ENCODE results near the gene GUCA1A. TPM values are rescaled to one million over a fixed set of nuclear protein-coding genes. Genes with fewer than 3 reads are reported as not detected.

Gene GUCA1A
- total RNA-seq, 2 experiments from 2014 or later: not detected

GRCh38 chr6:42158011-42158410, 15.2 kb upstream of the GUCA1A start:
- TF ChIP-seq CTCF (IDR thresholded peaks at IDR 0.05): no peak
- Histone ChIP-seq H3K27me3 (ENCODE audit: control insufficient read depth in 1 of 2, insufficient read depth in 2 of 2, low read length in 2 of 2) (peaks cover 0 to 2% of the 10 kb centered on the region in 2 experiments), H3K4me3 (ENCODE audit: low read length) (no peak overlapping the region), H3K27ac (ENCODE audit: low read depth in 1 of 2, low read length in 2 of 2) (no peak overlapping the region), H3K4me1 (ENCODE audit: insufficient read depth, low read length) (no peaks in the 10 kb centered on the region), H3K9me3 (ENCODE audit: control insufficient read depth in 1 of 2, insufficient read depth in 1 of 2, low read length in 2 of 2) (no peaks in the 10 kb centered on the region), H3K36me3 (ENCODE audit: insufficient read depth, low read length) (no peaks in the 10 kb centered on the region)
- Mint-ChIP-seq H3K36me3 (ENCODE audit: low read depth) (no peaks in the 10 kb centered on the region), H3K4me1 (ENCODE audit: low read depth) (no peaks in the 10 kb centered on the region), H3K9me3 (no peaks in the 10 kb centered on the region), H3K4me3 (no peak overlapping the region), H3K27me3 (no peaks in the 10 kb centered on the region), H3K27ac (no peak overlapping the region)
- DNase-seq: no peak
- POLR2A ChIA-PET: no interaction called here
- intact Hi-C loops (cut with DNase I, micrococcal nuclease): no loop called here
- CTCF ChIA-PET: no interaction called here
- no peak for ATAC-seq (ENCODE audit: poor library complexity)

GRCh38 chr6:42158631-42159030, 14.5 kb upstream of the GUCA1A start:
- H3K27me3 Mint-ChIP-seq: no peaks in the 10 kb centered on the region
- H3K36me3 Mint-ChIP-seq (ENCODE audit: low read depth): no peaks in the 10 kb centered on the region
- intact Hi-C loops (cut with DNase I, micrococcal nuclease): no loop called here
- no peak overlapping the region for H3K27ac ChIP-seq (ENCODE audit: low read depth in 1 of 2, low read length in 2 of 2)
- DNase-seq (no peak), ATAC-seq (ENCODE audit: poor library complexity) (no peak)
- H3K27ac Mint-ChIP-seq: no peak overlapping the region
- no peaks in the 10 kb centered on the region for H3K36me3 ChIP-seq (ENCODE audit: insufficient read depth, low read length)
- no peaks in the 10 kb centered on the region for H3K4me1 Mint-ChIP-seq (ENCODE audit: low read depth)
- peaks cover 0 to 2% of the 10 kb centered on the region in 2 experiments for H3K27me3 ChIP-seq (ENCODE audit: control insufficient read depth in 1 of 2, insufficient read depth in 2 of 2, low read length in 2 of 2)
- TF ChIP-seq CTCF (IDR thresholded peaks at IDR 0.05): no peak
- H3K4me3 Mint-ChIP-seq: no peak overlapping the region
- no peaks in the 10 kb centered on the region for H3K9me3 Mint-ChIP-seq
- no peak overlapping the region for H3K4me3 ChIP-seq (ENCODE audit: low read length)
- CTCF ChIA-PET: no interaction called here
- POLR2A ChIA-PET: no interaction called here
- no peaks in the 10 kb centered on the region for H3K9me3 ChIP-seq (ENCODE audit: control insufficient read depth in 1 of 2, insufficient read depth in 1 of 2, low read length in 2 of 2)
- no peaks in the 10 kb centered on the region for H3K4me1 ChIP-seq (ENCODE audit: insufficient read depth, low read length)

- H3K27me3 ChIP-seq (ENCODE audit: control insufficient read depth in 1 of 2, insufficient read depth in 2 of 2, low read length in 2 of 2): peaks cover 0 to 2% of the 10 kb centered on the region in 2 experiments
- H3K27ac ChIP-seq (ENCODE audit: low read depth in 1 of 2, low read length in 2 of 2): no peak overlapping the region
- H3K4me1 ChIP-seq (ENCODE audit: insufficient read depth, low read length): no peaks in the 10 kb centered on the region
- no peak for TF ChIP-seq CTCF (IDR thresholded peaks at IDR 0.05)
- intact Hi-C loops (cut with DNase I, micrococcal nuclease): no loop called here
- Mint-ChIP-seq H3K9me3 (no peaks in the 10 kb centered on the region), H3K4me3 (no peak overlapping the region), H3K27me3 (no peaks in the 10 kb centered on the region), H3K27ac (no peak overlapping the region), H3K4me1 (ENCODE audit: low read depth) (no peaks in the 10 kb centered on the region), H3K36me3 (ENCODE audit: low read depth) (no peaks in the 10 kb centered on the region)
- ChIA-PET CTCF (no interaction called here), POLR2A (no interaction called here)
- no peak overlapping the region for H3K4me3 ChIP-seq (ENCODE audit: low read length)
- DNase-seq (no peak), ATAC-seq (ENCODE audit: poor library complexity) (no peak)
- H3K9me3 ChIP-seq (ENCODE audit: control insufficient read depth in 1 of 2, insufficient read depth in 1 of 2, low read length in 2 of 2): no peaks in the 10 kb centered on the region
- no peaks in the 10 kb centered on the region for H3K36me3 ChIP-seq (ENCODE audit: insufficient read depth, low read length)
Measured at GRCh38 chr6:42159431-42160024, 13.6 kb upstream of the GUCA1A start.

All from CD4-positive, alpha-beta T cell (primary cell).